DND-41 (cell line): ENCODE results near the gene EXOC6.

Source experiments
- ATAC-seq: fragments of 200-7000 bp; cut with Tn5 transposase; 3 replicates; pipeline ENCODE4 v1.9.1; 2021; ENCODE audit warnings: low read depth; ENCODE audit not compliant: insufficient read depth
- DNase-seq: peaks from one replicate; pipeline ENCODE4 v3.0.0-alpha.2; 2020
- H2AFZ ChIP-seq: 2 replicates; pipeline ENCODE4 v1.6.0; 2012; ENCODE audit warnings: low read depth, low read length
- H3K27ac ChIP-seq: 2 replicates; pipeline ENCODE4 v1.5.1; 2012; ENCODE audit warnings: low read length, inconsistent platforms
- H3K27me3 ChIP-seq: fragments of 200-600 bp; sonication (generic); 2 replicates; pipeline ENCODE4 v1.6.0; 2012; ENCODE audit warnings: low read length, mild to moderate bottlenecking, inconsistent platforms; ENCODE audit not compliant: insufficient read depth, poor library complexity
- H3K36me3 ChIP-seq: 2 replicates; pipeline ENCODE4 v1.5.1; 2012; ENCODE audit warnings: low read length, inconsistent platforms; ENCODE audit not compliant: insufficient read depth
- H3K4me1 ChIP-seq: 2 replicates; pipeline ENCODE4 v1.5.1; 2012; ENCODE audit warnings: mild to moderate bottlenecking, low read length; ENCODE audit not compliant: insufficient read depth
- H3K4me2 ChIP-seq: 2 replicates; pipeline ENCODE4 v1.6.0; 2012; ENCODE audit warnings: mild to moderate bottlenecking, moderate library complexity, low read length, inconsistent platforms; ENCODE audit not compliant: insufficient read depth
- H3K4me3 ChIP-seq, 2 experiments: fragments of 200-600 bp in 1 of 2; shearing (Covaris generic) in 1 of 2; 2 replicates each; pipeline ENCODE4 v1.5.1; 2012 to 2016; ENCODE audit warnings: inconsistent platforms in 2 of 2, low read length in 2 of 2, mild to moderate bottlenecking in 2 of 2, low read depth in 1 of 2, moderate library complexity in 1 of 2
- H3K79me2 ChIP-seq: 2 replicates; pipeline ENCODE4 v1.6.0; 2012; ENCODE audit warnings: low read length, inconsistent platforms; ENCODE audit not compliant: insufficient read depth
- H3K9ac ChIP-seq: 2 replicates; pipeline ENCODE4 v1.6.0; 2012; ENCODE audit warnings: low read depth, mild to moderate bottlenecking, inconsistent platforms, low read length, moderate library complexity
- H3K9me3 ChIP-seq: 2 replicates; pipeline ENCODE4 v1.5.1; 2012; ENCODE audit warnings: low read length, moderate library complexity, mild to moderate bottlenecking, inconsistent platforms; ENCODE audit not compliant: insufficient read depth, severe bottlenecking
- H4K20me1 ChIP-seq: 2 replicates; pipeline ENCODE4 v1.6.0; 2012; ENCODE audit warnings: low read length; ENCODE audit not compliant: insufficient read depth
- CTCF ChIP-seq: IDR thresholded peaks from 2 replicates; pipeline ENCODE4 v1.5.1; 2012; ENCODE audit warnings: borderline replicate concordance, low read length, moderate library complexity, mild to moderate bottlenecking; ENCODE audit not compliant: poor library complexity, severe bottlenecking; ENCODE audit errors: extremely low read depth
- EZH2 ChIP-seq: IDR thresholded peaks from 3 replicates; pipeline ENCODE4 v1.6.1; 2012; ENCODE audit warnings: borderline replicate concordance, low read depth, mild to moderate bottlenecking, moderate library complexity, low read length, inconsistent platforms; ENCODE audit not compliant: severe bottlenecking

Gene EXOC6

GRCh38 chr10:92891885-92892690 is 43.8 kb downstream of the EXOC6 start:
- H3K4me2 ChIP-seq: no peak overlapping the region
- peaks cover 46% of the 10 kb centered on the region for H3K79me2 ChIP-seq
- H3K27ac ChIP-seq: no peak overlapping the region
- no peaks in the 10 kb centered on the region for H3K27me3 ChIP-seq
- H2AFZ ChIP-seq: no peak overlapping the region
- DNase-seq (no peak), ATAC-seq (no peak)
- no peak overlapping the region for H3K4me3 ChIP-seq
- peaks cover 6% of the 10 kb centered on the region; the same call in 1 of the 2 replicates for H3K36me3 ChIP-seq
- TF ChIP-seq CTCF (no peak), EZH2 (no peak)
- no peaks in the 10 kb centered on the region for H3K4me1 ChIP-seq
- no peak overlapping the region for H3K9ac ChIP-seq
- H4K20me1 ChIP-seq: peaks cover 33% of the 10 kb centered on the region; the same call in 1 of the 2 replicates
- H3K9me3 ChIP-seq: no peaks in the 10 kb centered on the region

- DNase-seq: no peak
- Histone ChIP-seq H3K27ac (no peak overlapping the region), H3K4me2 (no peak overlapping the region), H4K20me1 (peaks cover 33% of the 10 kb centered on the region; the same call in 1 of the 2 replicates), H3K79me2 (peaks cover 40% of the 10 kb centered on the region), H3K36me3 (peaks cover 12% of the 10 kb centered on the region; the same call in 1 of the 2 replicates), H3K4me3 (no peak overlapping the region), H3K9me3 (no peaks in the 10 kb centered on the region), H3K9ac (no peak overlapping the region), H3K4me1 (no peaks in the 10 kb centered on the region), H2AFZ (no peak overlapping the region), H3K27me3 (no peaks in the 10 kb centered on the region)
- TF ChIP-seq EZH2 (no peak), CTCF (no peak)
- ATAC-seq: no peak
These were observed 44.4 kb downstream of the EXOC6 start for GRCh38 chr10:92892691-92893054.

DNA sequence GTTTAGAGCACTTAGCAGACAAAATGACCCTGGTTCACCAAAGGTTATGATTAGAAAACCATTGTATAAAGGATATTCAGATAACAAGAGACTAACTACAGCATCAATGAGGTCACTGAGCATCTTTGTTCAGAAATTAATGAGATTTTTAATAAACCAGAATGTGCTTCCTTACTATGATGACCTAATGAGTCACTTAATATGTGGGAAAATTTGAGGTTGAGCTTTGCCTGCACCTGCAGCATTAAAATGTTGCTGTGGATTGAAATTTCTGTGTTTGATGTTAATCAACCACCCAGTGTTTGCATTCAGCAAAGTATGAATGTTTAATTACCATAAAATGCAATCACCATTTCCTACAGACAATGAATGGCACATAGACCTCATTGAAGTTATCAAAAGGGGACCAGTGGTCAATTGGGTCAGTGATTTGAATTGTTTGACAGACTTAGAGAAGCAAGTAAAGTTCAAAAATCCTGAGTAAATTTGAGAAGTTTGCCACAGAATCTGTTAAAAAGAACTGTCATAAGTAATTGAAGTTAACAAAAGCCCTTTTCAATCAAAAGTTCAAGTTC is 45.8 kb downstream of the EXOC6 start:
- no peak overlapping the region for H3K4me2 ChIP-seq
- ATAC-seq (no peak), DNase-seq (no peak)
- H3K4me1 ChIP-seq: no peaks in the 10 kb centered on the region
- peaks cover 31% of the 10 kb centered on the region; the same call in 1 of the 2 replicates for H4K20me1 ChIP-seq
- no peak overlapping the region for H2AFZ ChIP-seq
- H3K4me3 ChIP-seq: no peak overlapping the region
- H3K36me3 ChIP-seq: peaks cover 15% of the 10 kb centered on the region; the same call in 1 of the 2 replicates
- no peaks in the 10 kb centered on the region for H3K27me3 ChIP-seq
- TF ChIP-seq CTCF (no peak), EZH2 (no peak)
- no peaks in the 10 kb centered on the region for H3K9me3 ChIP-seq
- H3K27ac ChIP-seq: no peak overlapping the region; the same call in 1 of the 2 replicates
- no peak overlapping the region for H3K9ac ChIP-seq
- peaks cover 27% of the 10 kb centered on the region for H3K79me2 ChIP-seq
